ENCODE data around the gene INPP5E. TPM values are rescaled to one million over a fixed set of nuclear protein-coding genes. Genes with fewer than 3 reads are reported as not detected.

INPP5E gene
- total RNA-seq, 1 experiment from 2014 or later, result 11.3 TPM

DNA sequence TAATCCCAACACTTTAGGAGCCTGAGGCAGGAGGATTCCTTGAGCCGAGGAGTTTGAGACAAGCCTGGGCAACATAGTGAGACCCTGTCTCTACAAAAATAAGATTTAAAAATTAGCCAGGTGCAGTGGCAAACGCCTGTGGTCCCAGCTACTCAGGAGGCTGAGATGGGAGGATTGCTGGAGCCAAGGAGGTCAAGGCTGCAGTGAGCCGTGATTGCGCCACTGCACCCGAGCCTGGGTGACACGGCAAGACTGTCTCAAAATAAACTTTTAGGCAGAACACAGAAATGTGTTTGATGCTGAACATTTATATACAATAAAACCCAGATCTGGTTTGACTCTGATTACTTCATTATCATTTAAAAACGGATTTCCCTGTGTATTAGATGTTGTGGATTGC, 34.2 kb downstream of the INPP5E start:
- Mint-ChIP-seq H3K9me3 (ENCODE audit: low read depth, unreplicated experiment) (no peaks in the 10 kb centered on the region), H3K4me1 (ENCODE audit: low read depth, unreplicated experiment) (peaks cover 11% of the 10 kb centered on the region), H3K36me3 (ENCODE audit: insufficient read depth, unreplicated experiment) (peaks cover 50% of the 10 kb centered on the region), H3K27ac (ENCODE audit: unreplicated experiment) (no peak overlapping the region), H3K27me3 (ENCODE audit: unreplicated experiment) (no peaks in the 10 kb centered on the region), H3K4me3 (ENCODE audit: low read depth, unreplicated experiment) (no peak overlapping the region)
- CTCF ChIA-PET, result no interaction called here
- TF ChIP-seq CTCF (IDR thresholded peaks at IDR 0.05; ENCODE audit: unreplicated experiment), result no peak
- BruUV-seq (replicated peaks), result no TSS peak
- intact Hi-C loops (cut with micrococcal nuclease; ENCODE audit: unreplicated experiment), result no loop called here
- DNase-seq, result no peak

DNA sequence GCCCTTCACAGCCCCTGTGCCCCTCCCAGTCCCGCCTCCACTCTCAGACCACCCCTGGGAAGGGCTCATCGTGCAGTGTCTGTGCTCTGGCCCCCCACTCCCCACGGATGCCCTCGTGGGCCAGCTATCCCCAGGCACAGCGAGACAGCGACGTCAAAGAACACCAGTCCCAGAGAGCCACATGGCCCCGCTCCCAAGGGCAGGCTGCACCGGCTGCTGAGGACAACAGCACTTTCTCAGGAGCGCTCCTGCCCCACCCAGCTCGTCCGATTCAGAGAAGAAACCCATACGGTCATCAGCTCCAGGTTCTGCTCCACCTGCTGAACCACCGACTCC, 34.9 kb downstream of the INPP5E start:
- no peak for DNase-seq
- Mint-ChIP-seq H3K4me3 (ENCODE audit: low read depth, unreplicated experiment) (no peak overlapping the region), H3K27ac (ENCODE audit: unreplicated experiment) (no peak overlapping the region), H3K9me3 (ENCODE audit: low read depth, unreplicated experiment) (no peaks in the 10 kb centered on the region), H3K27me3 (ENCODE audit: unreplicated experiment) (no peaks in the 10 kb centered on the region), H3K4me1 (ENCODE audit: low read depth, unreplicated experiment) (peaks cover 11% of the 10 kb centered on the region), H3K36me3 (ENCODE audit: insufficient read depth, unreplicated experiment) (peaks cover 50% of the 10 kb centered on the region)
- BruUV-seq (replicated peaks), result no TSS peak
- TF ChIP-seq CTCF (IDR thresholded peaks at IDR 0.05; ENCODE audit: unreplicated experiment), result no peak
- CTCF ChIA-PET, result no interaction called here
- intact Hi-C loops (cut with micrococcal nuclease; ENCODE audit: unreplicated experiment), result no loop called here

DNA sequence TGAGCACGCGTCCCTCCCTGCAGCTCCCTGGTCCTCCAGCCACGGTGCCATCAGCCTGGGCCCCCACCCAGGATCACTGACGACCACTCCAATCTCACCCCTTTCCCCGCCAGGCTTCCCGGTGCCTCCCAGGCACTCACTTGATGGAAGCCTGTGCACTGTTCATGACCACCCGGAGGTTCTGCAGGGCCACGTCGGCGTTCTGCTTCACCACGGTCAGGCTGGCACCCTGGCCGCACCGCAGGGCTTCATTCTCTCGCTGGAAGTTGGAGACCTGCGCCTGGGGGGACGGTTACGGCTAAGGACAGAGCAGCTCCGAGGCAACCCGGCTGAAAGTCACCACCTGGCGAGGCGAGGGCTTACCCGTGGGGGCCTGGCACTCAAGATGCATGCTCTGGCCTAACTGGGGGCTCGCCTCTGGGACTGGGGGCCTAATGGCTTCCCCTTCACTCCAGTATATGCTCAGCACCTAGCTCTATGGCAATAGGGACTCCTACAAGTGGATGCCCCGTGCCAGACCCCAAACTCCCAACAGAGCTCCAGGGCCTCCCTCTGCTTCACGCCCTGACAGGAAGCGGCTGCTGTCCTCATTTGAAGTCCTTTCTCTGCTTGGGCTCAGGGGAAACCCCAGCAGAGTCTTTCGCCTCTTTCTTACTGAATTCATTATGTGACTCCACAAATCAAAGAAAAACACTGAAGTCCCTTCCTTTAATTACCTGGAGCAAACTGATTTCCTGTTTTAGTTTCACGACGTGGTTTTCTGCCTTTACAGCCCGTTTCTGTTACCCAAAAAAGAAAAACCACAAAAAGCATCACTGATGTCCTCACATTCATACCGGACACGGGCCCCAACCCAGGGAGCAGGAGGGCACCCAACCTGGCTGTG, 35.5 kb downstream of the INPP5E start:
- H3K4me1 Mint-ChIP-seq (ENCODE audit: low read depth, unreplicated experiment), result peaks cover 7% of the 10 kb centered on the region
- H3K36me3 Mint-ChIP-seq (ENCODE audit: insufficient read depth, unreplicated experiment), result peaks cover 51% of the 10 kb centered on the region
- no peaks in the 10 kb centered on the region for H3K27me3 Mint-ChIP-seq (ENCODE audit: unreplicated experiment)
- CTCF ChIA-PET, result no interaction called here
- intact Hi-C loops (cut with micrococcal nuclease; ENCODE audit: unreplicated experiment), result no loop called here
- no TSS peak for BruUV-seq (replicated peaks)
- no peaks in the 10 kb centered on the region for H3K9me3 Mint-ChIP-seq (ENCODE audit: low read depth, unreplicated experiment)
- no peak for DNase-seq
- no peak overlapping the region for H3K27ac Mint-ChIP-seq (ENCODE audit: unreplicated experiment)
- no peak overlapping the region for H3K4me3 Mint-ChIP-seq (ENCODE audit: low read depth, unreplicated experiment)
- TF ChIP-seq CTCF (IDR thresholded peaks at IDR 0.05; ENCODE audit: unreplicated experiment), result no peak

DNA sequence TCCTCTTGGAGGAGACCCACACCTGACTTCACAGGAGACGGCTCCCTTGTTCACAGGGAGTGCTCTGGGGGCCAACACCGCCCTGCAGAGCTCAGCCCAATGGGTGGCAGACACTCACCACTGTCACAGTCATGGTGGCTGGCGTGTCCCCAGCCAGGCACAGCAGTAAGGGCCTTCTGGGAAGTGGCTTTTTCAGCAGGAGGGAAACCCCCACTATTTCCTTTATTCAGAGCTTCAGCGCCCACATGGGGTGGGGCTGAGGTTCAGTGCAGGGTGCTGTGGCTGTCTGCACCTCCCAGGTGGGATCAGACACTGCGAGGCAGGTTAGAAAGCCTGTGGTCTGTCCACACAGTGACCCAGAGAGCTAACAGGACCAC, 36.1 kb downstream of the INPP5E start:
- no peak for DNase-seq
- no TSS peak for BruUV-seq (replicated peaks)
- intact Hi-C loops (cut with micrococcal nuclease; ENCODE audit: unreplicated experiment), result no loop called here
- no peak for TF ChIP-seq CTCF (IDR thresholded peaks at IDR 0.05; ENCODE audit: unreplicated experiment)
- no peaks in the 10 kb centered on the region for H3K27me3 Mint-ChIP-seq (ENCODE audit: unreplicated experiment)
- CTCF ChIA-PET, result no interaction called here
- peaks cover under 1% of the 10 kb centered on the region for H3K4me1 Mint-ChIP-seq (ENCODE audit: low read depth, unreplicated experiment)
- H3K36me3 Mint-ChIP-seq (ENCODE audit: insufficient read depth, unreplicated experiment), result peaks cover 53% of the 10 kb centered on the region
- no peak overlapping the region for H3K27ac Mint-ChIP-seq (ENCODE audit: unreplicated experiment)
- H3K9me3 Mint-ChIP-seq (ENCODE audit: low read depth, unreplicated experiment), result no peaks in the 10 kb centered on the region
- H3K4me3 Mint-ChIP-seq (ENCODE audit: low read depth, unreplicated experiment), result no peak overlapping the region
